VCaP (cell line): Measurements from ENCODE around the gene FAM200A.
"Not testable (repeated sequence)": the region's sequence is repeated elsewhere in the genome, so short reads cannot be mapped to it uniquely, and the experiment has no call there.

ENCODE experiments used
- H3K27ac ChIP-seq: fragments of 450-650 bp; 2 replicates; pipeline ENCODE4 v1.5.1; 2017
- CTCF ChIP-seq: fragments of 450-650 bp; conservative IDR thresholded peaks from 2 replicates; pipeline ENCODE4 v1.5.1; 2017; ENCODE audit warnings: mild to moderate bottlenecking, moderate library complexity

The FAM200A gene

GRCh38 chr7:99551767-99552463 lies at the start of gene FAM200A:
TSS of gene FAM200A (minus strand) at chr7:99552114. CDS start at chr7:99548407, 3,707 bp downstream.
- peak within 1 kb of the TSS; percentile 76 for H3K27ac ChIP-seq

GRCh38 chr7:99599836-99600235 lies 47.9 kb upstream of the FAM200A start:
- TF ChIP-seq CTCF, result no peak
- no peak overlapping the region for H3K27ac ChIP-seq

More at GRCh38 chr7:99551767-99552463, at the start of gene FAM200A:
- no peak for TF ChIP-seq CTCF

GRCh38 chr7:99597762-99598501 lies 46.0 kb upstream of the FAM200A start, which contains the start of gene TMEM225B:
TSS of gene TMEM225B (plus strand) at chr7:99598267. CDS start at chr7:99604389, 6,122 bp downstream.
- no peak for TF ChIP-seq CTCF
- H3K27ac ChIP-seq, result no peak within 1 kb of the TSS

GRCh38 chr7:99596408-99596955 lies 44.6 kb upstream of the FAM200A start:
- no peak overlapping the region for H3K27ac ChIP-seq
- no peak for TF ChIP-seq CTCF

- TF ChIP-seq CTCF, result no peak
Measured at GRCh38 chr7:99594948-99595745, 43.2 kb upstream of the FAM200A start.

GRCh38 chr7:99588868-99589267 lies 37.0 kb upstream of the FAM200A start:
- TF ChIP-seq CTCF, result no peak
- no peak overlapping the region for H3K27ac ChIP-seq

More at GRCh38 chr7:99594948-99595745, 43.2 kb upstream of the FAM200A start:
- no peak overlapping the region for H3K27ac ChIP-seq

GRCh38 chr7:99580778-99581332 lies 28.9 kb upstream of the FAM200A start:
- H3K27ac ChIP-seq, result not testable (repeated sequence)
